ENCODE measurements around the gene PXMP4. TPM values are rescaled to one million over a fixed set of nuclear protein-coding genes. Genes with fewer than 3 reads are reported as not detected.
A peak's percentile ranks its signal among the peaks of the same experiment; 100 is the strongest.

The PXMP4 gene
- total RNA-seq, 1 experiment from 2014 or later: 19.1 TPM

GRCh38 chr20:33654680-33655161, 65.4 kb downstream of the PXMP4 start:
- Histone ChIP-seq H3F3A (ENCODE audit: insufficient read depth, low read depth) (peaks cover 32% of the 10 kb centered on the region), H4K20me1 (ENCODE audit: insufficient read depth) (no peaks in the 10 kb centered on the region), H3K4me2 (peak overlapping the region; percentile 38; the same call in 1 of the 2 replicates), H3K36me3 (ENCODE audit: low read depth) (no peaks in the 10 kb centered on the region), H3K79me2 (ENCODE audit: low read depth) (no peaks in the 10 kb centered on the region), H2AFZ (no peak overlapping the region), H3K9me2 (ENCODE audit: insufficient read depth) (no peaks in the 10 kb centered on the region), H3K9me3 (ENCODE audit: insufficient read depth, low read depth) (no peaks in the 10 kb centered on the region), H3K4me3 (no peak overlapping the region), H3K27me3 (ENCODE audit: insufficient read depth, low read depth) (no peaks in the 10 kb centered on the region), H3K27ac (no peak overlapping the region), H3K4me1 (replicated peaks; ENCODE audit: insufficient read depth) (peaks cover 48% of the 10 kb centered on the region)
- peak in 1 of 2 experiments; percentile 17 for DNase-seq
- no TSS peak for BruUV-seq (replicated peaks)
- intact Hi-C loops (cut with micrococcal nuclease; ENCODE audit: unreplicated experiment): loop anchor here (5.0 kb wide), 1 partner anchor 252 kb away; the partner anchor contains the start of gene CDK5RAP1
- CTCF ChIA-PET: no interaction called here
- POLR2A ChIA-PET (ENCODE audit: unreplicated experiment): interaction anchor here (1.6 kb wide), 1 partner anchor 12 kb away, joined by 10 read pairs; the partner anchor contains the start of gene ACTL10
- TF ChIP-seq CTCF (conservative IDR thresholded peaks at IDR 0.05) (no peak), EZH2 (IDR thresholded peaks at IDR 0.05; ENCODE audit: low read depth) (no peak)

GRCh38 chr20:33653900-33654596, 66.1 kb downstream of the PXMP4 start:
- Histone ChIP-seq H3F3A (ENCODE audit: insufficient read depth, low read depth) (peaks cover 32% of the 10 kb centered on the region), H3K27me3 (ENCODE audit: insufficient read depth, low read depth) (no peaks in the 10 kb centered on the region), H4K20me1 (ENCODE audit: insufficient read depth) (no peaks in the 10 kb centered on the region), H3K36me3 (ENCODE audit: low read depth) (no peaks in the 10 kb centered on the region), H3K4me1 (replicated peaks; ENCODE audit: insufficient read depth) (peaks cover 48% of the 10 kb centered on the region), H3K9me3 (ENCODE audit: insufficient read depth, low read depth) (no peaks in the 10 kb centered on the region), H3K9me2 (ENCODE audit: insufficient read depth) (no peaks in the 10 kb centered on the region), H3K4me3 (no peak overlapping the region), H3K4me2 (peak overlapping the region; percentile 38), H2AFZ (no peak overlapping the region), H3K27ac (no peak overlapping the region), H3K79me2 (ENCODE audit: low read depth) (no peaks in the 10 kb centered on the region)
- peak; percentile 81 to 88 for DNase-seq
- BruUV-seq (replicated peaks): no TSS peak
- TF ChIP-seq CTCF (conservative IDR thresholded peaks at IDR 0.05) (no peak), EZH2 (IDR thresholded peaks at IDR 0.05; ENCODE audit: low read depth) (no peak)
- intact Hi-C loops (cut with micrococcal nuclease; ENCODE audit: unreplicated experiment): loop anchor here (5.0 kb wide), 1 partner anchor 252 kb away; the partner anchor contains the start of gene CDK5RAP1
- ChIA-PET CTCF (no interaction called here), POLR2A (ENCODE audit: unreplicated experiment) (interaction anchor here (0.6 to 1.6 kb wide), 2 partner anchors 12 to 136 kb away, joined by 4 to 10 read pairs; partner anchors contain the start of gene ACTL10)

- Histone ChIP-seq H3K36me3 (ENCODE audit: low read depth) (no peaks in the 10 kb centered on the region), H3K27ac (no peak overlapping the region), H3K4me1 (replicated peaks; ENCODE audit: insufficient read depth) (peaks cover 48% of the 10 kb centered on the region), H3K9me2 (ENCODE audit: insufficient read depth) (no peaks in the 10 kb centered on the region), H2AFZ (no peak overlapping the region), H3K79me2 (ENCODE audit: low read depth) (no peaks in the 10 kb centered on the region), H4K20me1 (ENCODE audit: insufficient read depth) (no peaks in the 10 kb centered on the region), H3K4me3 (no peak overlapping the region), H3F3A (ENCODE audit: insufficient read depth, low read depth) (peaks cover 32% of the 10 kb centered on the region), H3K9me3 (ENCODE audit: insufficient read depth, low read depth) (no peaks in the 10 kb centered on the region), H3K4me2 (peak overlapping the region; percentile 38; the same call in 1 of the 2 replicates), H3K27me3 (ENCODE audit: insufficient read depth, low read depth) (no peaks in the 10 kb centered on the region)
- intact Hi-C loops (cut with micrococcal nuclease; ENCODE audit: unreplicated experiment): loop anchor here (5.0 kb wide), 1 partner anchor 251 kb away; the partner anchor contains the start of gene CDK5RAP1
- BruUV-seq (replicated peaks): no TSS peak
- TF ChIP-seq CTCF (conservative IDR thresholded peaks at IDR 0.05): peak; percentile 77
- no peak for TF ChIP-seq EZH2 (IDR thresholded peaks at IDR 0.05; ENCODE audit: low read depth)
- ChIA-PET CTCF (interaction anchor here (0.6 kb wide), 1 partner anchor 121 kb away, joined by 3 read pairs; no protein-coding TSS in a partner anchor), POLR2A (ENCODE audit: unreplicated experiment) (interaction anchor here (0.5 to 1.6 kb wide), 4 partner anchors 11 to 486 kb away, joined by 3 to 10 read pairs (median 4); partner anchors contain the start of gene ACTL10)
- DNase-seq: peak in 1 of 2 experiments; percentile 60
Measured at GRCh38 chr20:33653218-33653899, 66.8 kb downstream of the PXMP4 start.

All from PC-9 (cell line).